ENCODE data around the gene GPRC5B.

The GPRC5B gene

DNA sequence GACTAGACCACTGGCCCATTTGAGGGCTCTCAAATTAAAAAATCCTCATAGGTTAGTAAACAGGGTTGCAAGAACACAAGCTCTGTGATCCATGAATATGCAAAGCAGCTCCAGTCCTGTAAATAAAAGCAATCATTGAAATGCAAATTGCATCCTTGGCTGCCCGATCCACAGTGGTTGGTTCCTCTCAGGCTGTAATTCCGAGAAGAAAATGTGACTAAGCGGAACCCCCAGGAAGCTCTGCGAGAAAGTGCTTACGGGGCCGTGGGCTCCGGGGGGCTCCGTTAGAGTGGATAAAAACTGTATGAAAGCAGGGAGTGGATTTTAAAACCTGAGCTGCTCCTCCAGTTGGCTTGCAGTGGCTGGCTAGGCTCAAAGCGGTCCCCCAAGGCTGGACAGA is 2.5 kb downstream of the GPRC5B start:
- in situ Hi-C loops (cut with HindIII; ENCODE audit: low sequenced_read_pairs), result no loop called here
- no peak overlapping the region for H3K4me3 ChIP-seq (ENCODE audit: low read depth, low read length)
- TF ChIP-seq, protein P1, sequence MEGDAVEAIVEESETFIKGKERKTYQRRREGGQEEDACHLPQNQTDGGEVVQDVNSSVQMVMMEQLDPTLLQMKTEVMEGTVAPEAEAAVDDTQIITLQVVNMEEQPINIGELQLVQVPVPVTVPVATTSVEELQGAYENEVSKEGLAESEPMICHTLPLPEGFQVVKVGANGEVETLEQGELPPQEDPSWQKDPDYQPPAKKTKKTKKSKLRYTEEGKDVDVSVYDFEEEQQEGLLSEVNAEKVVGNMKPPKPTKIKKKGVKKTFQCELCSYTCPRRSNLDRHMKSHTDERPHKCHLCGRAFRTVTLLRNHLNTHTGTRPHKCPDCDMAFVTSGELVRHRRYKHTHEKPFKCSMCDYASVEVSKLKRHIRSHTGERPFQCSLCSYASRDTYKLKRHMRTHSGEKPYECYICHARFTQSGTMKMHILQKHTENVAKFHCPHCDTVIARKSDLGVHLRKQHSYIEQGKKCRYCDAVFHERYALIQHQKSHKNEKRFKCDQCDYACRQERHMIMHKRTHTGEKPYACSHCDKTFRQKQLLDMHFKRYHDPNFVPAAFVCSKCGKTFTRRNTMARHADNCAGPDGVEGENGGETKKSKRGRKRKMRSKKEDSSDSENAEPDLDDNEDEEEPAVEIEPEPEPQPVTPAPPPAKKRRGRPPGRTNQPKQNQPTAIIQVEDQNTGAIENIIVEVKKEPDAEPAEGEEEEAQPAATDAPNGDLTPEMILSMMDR (IDR thresholded peaks at IDR 0.05; ENCODE audit: low read depth, low read length), result no peak
- DNase-seq (ENCODE audit: low read depth, low spot score), result no peak

DNA sequence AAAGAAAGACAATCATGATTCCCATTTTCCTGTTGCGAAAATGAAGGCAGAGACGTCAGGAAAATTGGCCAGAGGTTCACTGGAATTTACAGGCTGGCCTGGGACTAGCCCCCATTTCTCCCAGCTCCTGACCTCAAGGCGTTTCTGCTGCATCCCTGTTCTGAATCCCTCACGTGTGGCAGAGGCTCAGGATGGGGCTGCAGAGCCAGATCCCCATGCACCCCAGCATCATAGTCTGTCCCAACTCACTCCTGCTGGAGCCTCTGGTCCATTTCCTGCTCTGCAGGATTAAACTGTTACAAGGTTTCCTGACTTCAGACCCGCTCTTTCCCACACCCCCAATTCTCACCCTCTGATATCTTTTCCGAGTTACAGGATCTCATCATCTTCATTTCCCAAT is 2.9 kb downstream of the GPRC5B start:
- DNase-seq (ENCODE audit: low read depth, low spot score), result no peak
- no peak overlapping the region for H3K4me3 ChIP-seq (ENCODE audit: low read depth, low read length)
- TF ChIP-seq, protein P1 (IDR thresholded peaks at IDR 0.05; ENCODE audit: low read depth, low read length), result no peak
- in situ Hi-C loops (cut with HindIII; ENCODE audit: low sequenced_read_pairs), result no loop called here

GRCh38 chr16:19881028-19881427 is 3.6 kb downstream of the GPRC5B start:
- in situ Hi-C loops (cut with HindIII; ENCODE audit: low sequenced_read_pairs), result no loop called here
- H3K4me3 ChIP-seq (ENCODE audit: low read depth, low read length), result no peak overlapping the region
- DNase-seq (ENCODE audit: low read depth, low spot score), result no peak
- TF ChIP-seq, protein P1 (IDR thresholded peaks at IDR 0.05; ENCODE audit: low read depth, low read length), result no peak

DNA sequence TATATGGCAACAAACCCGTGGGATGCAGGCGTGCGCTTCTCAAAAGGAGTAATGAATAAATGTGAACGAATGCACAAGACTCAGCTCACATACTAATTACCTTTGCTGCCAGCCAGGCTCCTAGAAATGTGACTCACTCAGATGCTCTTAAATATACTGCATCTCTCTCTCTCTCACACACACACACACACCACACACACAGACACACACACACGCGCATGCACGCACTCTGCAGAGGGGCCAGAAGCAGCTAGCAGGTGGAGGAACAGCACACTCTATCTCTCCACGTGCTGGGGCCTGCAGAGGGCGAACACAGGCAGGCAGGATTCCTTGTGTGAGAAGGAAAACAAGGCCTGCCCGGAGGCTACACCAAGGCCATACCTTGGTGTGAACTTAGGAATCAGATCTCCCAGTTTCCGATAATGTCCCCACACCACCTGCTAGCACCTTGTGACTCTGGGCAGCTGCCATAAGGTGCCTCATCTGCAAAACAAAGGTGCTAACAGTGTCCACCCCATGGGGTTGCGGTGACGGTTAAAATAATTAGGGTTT is 5.3 kb downstream of the GPRC5B start:
- no peak overlapping the region for H3K4me3 ChIP-seq (ENCODE audit: low read depth, low read length)
- in situ Hi-C loops (cut with HindIII; ENCODE audit: low sequenced_read_pairs), result no loop called here
- peak; percentile 44 for DNase-seq (ENCODE audit: low read depth, low spot score)
- TF ChIP-seq, protein P1 (IDR thresholded peaks at IDR 0.05; ENCODE audit: low read depth, low read length), result no peak

GRCh38 chr16:19878757-19879156 is 5.9 kb downstream of the GPRC5B start:
- no peak overlapping the region for H3K4me3 ChIP-seq (ENCODE audit: low read depth, low read length)
- TF ChIP-seq, protein P1 (IDR thresholded peaks at IDR 0.05; ENCODE audit: low read depth, low read length), result no peak
- no peak for DNase-seq (ENCODE audit: low read depth, low spot score)
- in situ Hi-C loops (cut with HindIII; ENCODE audit: low sequenced_read_pairs), result no loop called here

- H3K4me3 ChIP-seq (ENCODE audit: low read depth, low read length), result no peak overlapping the region
- TF ChIP-seq, protein P1 (IDR thresholded peaks at IDR 0.05; ENCODE audit: low read depth, low read length), result no peak
- in situ Hi-C loops (cut with HindIII; ENCODE audit: low sequenced_read_pairs), result no loop called here
- no peak for DNase-seq (ENCODE audit: low read depth, low spot score)
Observed at GRCh38 chr16:19876501-19877059, 8.1 kb downstream of the GPRC5B start.

Measured in astrocyte of the spinal cord (primary cell).